Mucosa of stomach (tissue), 1 donor: ENCODE results near the gene EIF4G2.

Source experiments
- H3K27me3 ChIP-seq: one replicate; pipeline ENCODE4 v1.7.0; 2013; ENCODE audit warnings: mild to moderate bottlenecking, low read length; ENCODE audit not compliant: control insufficient read depth, insufficient read depth
- H3K36me3 ChIP-seq: one replicate; pipeline ENCODE4 v1.7.0; 2013; ENCODE audit warnings: low read length; ENCODE audit not compliant: control insufficient read depth, insufficient read depth
- H3K4me1 ChIP-seq: one replicate; pipeline ENCODE4 v1.7.0; 2013; ENCODE audit warnings: mild to moderate bottlenecking, low read length; ENCODE audit not compliant: control insufficient read depth, insufficient read depth
- H3K4me3 ChIP-seq: one replicate; pipeline ENCODE4 v1.7.0; 2013; ENCODE audit warnings: low read length
- H3K9ac ChIP-seq: one replicate; pipeline ENCODE4 v1.7.0; 2013; ENCODE audit warnings: mild to moderate bottlenecking, low read length, moderate library complexity
- H3K9me3 ChIP-seq: one replicate; pipeline ENCODE4 v1.7.0; 2013; ENCODE audit warnings: mild to moderate bottlenecking, low read length, moderate library complexity; ENCODE audit not compliant: control insufficient read depth
- donor health status: Pancreatic carcinoma.

The EIF4G2 gene

DNA sequence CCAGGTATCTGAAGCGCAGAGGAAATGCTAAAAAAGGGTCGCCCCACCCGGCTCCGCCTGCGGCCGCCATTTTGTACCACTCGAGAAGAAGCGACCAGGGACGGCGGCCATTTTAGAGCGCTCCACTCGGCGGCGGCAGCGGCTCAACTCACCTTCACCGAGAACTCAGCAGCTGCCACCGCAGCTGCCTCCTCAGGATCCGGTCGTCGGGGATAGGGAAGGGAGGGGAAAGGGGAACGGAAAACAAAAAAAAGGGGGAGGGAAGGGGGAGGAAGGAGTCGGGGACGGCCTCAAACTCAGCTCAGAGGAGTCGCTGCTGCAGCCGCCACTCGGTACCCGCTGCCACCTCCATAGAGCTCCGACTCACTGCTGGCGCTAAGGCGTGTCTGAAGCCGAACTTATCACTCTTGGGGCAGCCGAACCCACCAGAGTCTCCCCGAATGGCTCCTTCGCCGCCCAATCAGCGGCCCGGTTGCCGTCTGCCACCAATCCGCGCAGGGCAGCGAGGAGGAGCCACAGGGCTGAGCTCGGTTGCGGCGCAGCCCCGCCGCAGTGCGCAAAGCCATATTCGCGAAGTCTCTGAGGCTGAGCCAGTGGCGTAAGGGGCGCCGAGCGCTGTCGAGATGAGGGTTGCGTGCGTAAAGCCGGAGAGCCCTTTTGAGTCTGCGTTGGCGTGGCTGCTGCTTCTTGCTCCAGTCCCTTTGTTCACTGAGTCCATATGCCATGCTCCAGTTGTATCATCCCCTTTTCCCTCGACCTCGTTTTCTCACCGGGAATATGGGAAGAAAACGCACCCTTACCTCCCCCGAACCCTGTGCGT lies at the start of gene EIF4G2:
EIF4G2 (minus strand) TSS at position 374 of the 820 bp plus-strand sequence.
- peaks cover 21% of the 10 kb centered on the region for H3K4me1 ChIP-seq
- H3K27me3 ChIP-seq: no peaks in the 10 kb centered on the region
- H3K36me3 ChIP-seq: peaks cover 18% of the 10 kb centered on the region
- H3K9ac ChIP-seq: peak within 1 kb of the TSS; percentile 99
- H3K9me3 ChIP-seq: no peaks in the 10 kb centered on the region
- peak within 1 kb of the TSS; percentile 59 for H3K4me3 ChIP-seq

- Histone ChIP-seq H3K36me3 (no peaks in the 10 kb centered on the region), H3K4me3 (peak within 1 kb of the TSS; percentile 98), H3K27me3 (no peaks in the 10 kb centered on the region), H3K9ac (peak within 1 kb of the TSS; percentile 98), H3K9me3 (no peaks in the 10 kb centered on the region), H3K4me1 (peaks cover 10% of the 10 kb centered on the region)
Measured at GRCh38 chr11:10857709-10858438, 49.1 kb upstream of the EIF4G2 start, which contains the start of gene ZBED5. Gene ZBED5 (minus strand): TSS chr11:10858053. CDS start chr11:10854945, 3,108 bp downstream.

DNA sequence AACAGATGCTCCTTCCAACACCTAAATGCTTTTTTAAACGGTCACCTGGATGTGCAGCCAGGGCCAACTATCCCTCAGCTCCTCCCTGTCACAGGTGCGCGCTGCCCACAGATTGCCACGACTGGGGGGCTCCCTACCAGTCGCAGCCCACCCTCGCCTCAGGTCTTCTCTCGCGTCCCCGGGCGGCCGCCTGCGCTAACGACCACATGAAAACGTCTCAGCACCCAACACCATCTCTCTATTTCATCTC lies 48.7 kb upstream of the EIF4G2 start:
- Histone ChIP-seq H3K9ac (peak overlapping the region; percentile 98), H3K36me3 (no peaks in the 10 kb centered on the region), H3K27me3 (no peaks in the 10 kb centered on the region), H3K4me3 (peak overlapping the region; percentile 98), H3K4me1 (peaks cover 10% of the 10 kb centered on the region), H3K9me3 (no peaks in the 10 kb centered on the region)

- peaks cover 10% of the 10 kb centered on the region for H3K4me1 ChIP-seq
- H3K4me3 ChIP-seq: peak overlapping the region; percentile 98
- H3K9ac ChIP-seq: peak overlapping the region; percentile 98
- H3K27me3 ChIP-seq: no peaks in the 10 kb centered on the region
- no peaks in the 10 kb centered on the region for H3K9me3 ChIP-seq
- no peaks in the 10 kb centered on the region for H3K36me3 ChIP-seq
Measured at GRCh38 chr11:10856689-10857458, 48.1 kb upstream of the EIF4G2 start.

DNA sequence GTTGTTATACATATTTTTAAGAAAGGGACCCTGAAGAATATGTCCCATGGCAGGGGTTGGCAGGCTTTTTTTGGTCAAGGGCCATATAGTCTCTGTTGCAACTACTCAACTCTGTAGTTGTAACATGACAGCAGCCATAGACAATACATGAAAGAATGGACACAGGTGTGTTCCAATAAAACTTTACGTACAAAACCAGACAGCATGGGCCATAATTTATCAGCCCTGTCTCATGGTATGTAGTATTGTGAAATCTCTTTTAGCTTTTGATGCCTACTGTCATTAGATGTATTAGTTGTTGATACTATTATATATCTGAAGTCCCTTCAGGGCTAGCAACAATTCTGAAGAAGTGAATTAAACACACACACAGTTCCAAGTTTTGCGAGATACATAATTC lies 46.6 kb upstream of the EIF4G2 start:
- Histone ChIP-seq H3K9me3 (no peaks in the 10 kb centered on the region), H3K4me3 (no peak overlapping the region), H3K4me1 (peaks cover 10% of the 10 kb centered on the region), H3K9ac (no peak overlapping the region), H3K27me3 (no peaks in the 10 kb centered on the region), H3K36me3 (no peaks in the 10 kb centered on the region)

DNA sequence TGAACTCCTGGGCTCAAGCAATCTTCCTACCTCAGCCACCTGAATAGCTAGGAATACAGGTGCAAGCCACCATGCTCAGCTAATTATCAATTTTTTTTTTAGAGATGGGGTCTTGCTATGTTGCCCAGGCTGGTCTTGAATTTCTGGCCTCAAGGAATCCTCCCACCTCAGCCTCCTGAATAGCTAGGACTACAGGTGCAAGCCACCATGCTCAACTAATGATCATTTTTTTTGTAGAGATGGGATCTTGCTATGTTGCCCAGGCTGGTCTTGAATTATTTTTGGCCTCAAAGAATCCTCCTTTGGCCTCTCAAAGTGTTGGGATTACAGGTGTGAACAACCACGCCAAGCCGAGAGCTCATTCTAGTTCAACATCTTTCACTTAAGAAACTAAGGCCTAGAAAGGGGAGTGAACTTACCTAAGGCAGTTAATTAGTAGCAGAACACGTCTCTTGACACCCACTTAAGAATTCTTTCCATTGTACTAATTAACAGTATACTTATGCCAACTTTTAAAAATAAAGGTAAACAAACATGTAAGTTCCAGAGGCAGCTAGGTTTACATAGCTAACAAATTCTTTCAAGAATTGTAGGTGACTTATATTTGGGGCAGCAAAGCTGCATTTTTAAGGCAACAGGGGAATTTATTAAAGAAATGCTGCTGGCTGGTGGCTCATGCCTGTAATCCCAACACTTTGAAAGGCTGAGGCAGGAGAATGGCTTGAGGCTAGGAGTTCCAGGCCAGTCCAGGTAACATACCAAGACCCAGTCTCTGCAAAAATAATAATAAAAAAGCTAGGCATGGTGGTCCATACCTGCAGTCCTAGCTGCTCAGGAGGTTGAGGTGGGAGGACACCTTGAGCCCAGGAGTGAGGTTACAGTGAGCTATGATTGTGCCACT lies 39.5 kb upstream of the EIF4G2 start:
- H3K4me1 ChIP-seq: no peaks in the 10 kb centered on the region
- no peaks in the 10 kb centered on the region for H3K27me3 ChIP-seq
- no peak overlapping the region for H3K4me3 ChIP-seq
- no peaks in the 10 kb centered on the region for H3K9me3 ChIP-seq
- no peaks in the 10 kb centered on the region for H3K36me3 ChIP-seq
- no peak overlapping the region for H3K9ac ChIP-seq

GRCh38 chr11:10846660-10847059 lies 37.9 kb upstream of the EIF4G2 start:
- H3K4me3 ChIP-seq: no peak overlapping the region
- no peak overlapping the region for H3K9ac ChIP-seq
- no peaks in the 10 kb centered on the region for H3K9me3 ChIP-seq
- peaks cover 4% of the 10 kb centered on the region for H3K4me1 ChIP-seq
- H3K27me3 ChIP-seq: no peaks in the 10 kb centered on the region
- H3K36me3 ChIP-seq: no peaks in the 10 kb centered on the region

DNA sequence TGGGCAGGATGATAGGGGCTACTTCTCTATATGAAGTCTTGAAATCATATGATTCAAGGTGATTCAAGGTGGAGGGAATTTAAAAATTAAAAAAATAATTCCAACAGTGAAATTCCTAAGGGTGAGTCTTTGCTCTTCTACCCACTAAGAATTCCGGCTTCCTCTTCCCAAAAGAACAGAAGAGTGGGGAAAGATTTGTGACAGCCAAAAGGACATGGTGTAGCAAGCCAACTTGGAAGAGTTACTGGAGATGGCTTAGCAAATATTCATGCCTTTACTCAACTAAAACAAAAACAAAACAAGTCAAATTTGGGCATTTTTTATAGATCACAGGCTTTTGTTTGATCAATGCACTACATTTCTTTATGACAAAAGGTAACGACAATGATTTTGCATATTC lies 36.9 kb upstream of the EIF4G2 start:
- Histone ChIP-seq H3K9me3 (no peaks in the 10 kb centered on the region), H3K4me1 (peaks cover 4% of the 10 kb centered on the region), H3K27me3 (no peaks in the 10 kb centered on the region), H3K4me3 (no peak overlapping the region), H3K9ac (no peak overlapping the region), H3K36me3 (no peaks in the 10 kb centered on the region)

DNA sequence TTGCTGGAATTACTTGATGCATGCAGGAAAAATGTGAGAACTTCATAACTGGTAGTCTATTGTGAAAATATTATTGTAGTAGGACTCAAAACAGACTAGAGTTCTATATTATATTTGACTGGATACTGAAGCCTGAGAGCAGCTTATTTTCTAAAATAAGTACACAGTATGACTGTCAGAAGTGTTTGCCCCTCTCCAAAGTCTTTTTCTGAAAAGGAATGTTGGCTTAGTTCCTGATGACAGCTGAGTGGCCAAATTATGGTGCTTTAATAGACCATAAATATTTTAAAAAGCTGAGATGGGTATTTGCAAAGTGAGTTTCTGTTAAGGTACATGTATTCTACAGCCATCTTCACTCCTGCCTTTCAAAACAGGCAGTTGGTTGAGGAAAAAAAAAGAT lies 36.1 kb upstream of the EIF4G2 start:
- no peaks in the 10 kb centered on the region for H3K9me3 ChIP-seq
- no peak overlapping the region for H3K9ac ChIP-seq
- H3K4me1 ChIP-seq: peaks cover 4% of the 10 kb centered on the region
- H3K27me3 ChIP-seq: no peaks in the 10 kb centered on the region
- no peak overlapping the region for H3K4me3 ChIP-seq
- no peaks in the 10 kb centered on the region for H3K36me3 ChIP-seq

DNA sequence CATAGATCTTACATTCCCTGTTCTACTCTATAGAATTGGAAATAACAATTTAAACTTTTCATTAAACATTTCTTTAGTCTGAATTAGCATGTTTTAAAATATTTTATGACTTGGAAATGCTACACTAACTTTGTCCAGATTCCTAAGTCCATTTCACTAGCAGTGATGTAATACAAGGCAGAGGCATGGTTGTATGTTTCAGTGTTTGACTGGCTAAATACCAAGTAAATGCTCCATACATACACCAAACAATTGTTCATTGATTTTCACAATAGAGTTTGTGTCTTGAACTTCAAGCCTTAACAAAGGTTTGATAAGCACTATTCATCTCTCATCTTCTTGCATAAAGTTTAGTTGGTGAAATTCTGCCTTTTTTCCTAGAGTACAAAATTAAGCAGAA lies 35.6 kb upstream of the EIF4G2 start:
- Histone ChIP-seq H3K4me1 (peaks cover 4% of the 10 kb centered on the region), H3K9ac (no peak overlapping the region), H3K9me3 (no peaks in the 10 kb centered on the region), H3K27me3 (no peaks in the 10 kb centered on the region), H3K36me3 (no peaks in the 10 kb centered on the region), H3K4me3 (no peak overlapping the region)

- H3K9me3 ChIP-seq: no peaks in the 10 kb centered on the region
- H3K4me3 ChIP-seq: no peak overlapping the region
- no peak overlapping the region for H3K9ac ChIP-seq
- no peaks in the 10 kb centered on the region for H3K27me3 ChIP-seq
- H3K4me1 ChIP-seq: peaks cover 4% of the 10 kb centered on the region
- H3K36me3 ChIP-seq: no peaks in the 10 kb centered on the region
Measured at GRCh38 chr11:10838881-10839280, 30.2 kb upstream of the EIF4G2 start.
